PC-3 (cell line): ENCODE results near the gene DNAJB9.

Experiments used
- CTCF ChIP-seq: fragments of 300-600 bp; sonication (generic); conservative IDR thresholded peaks from 2 replicates; pipeline ENCODE4 v1.5.1; 2017; ENCODE audit warnings: antibody characterized with exemption, low read depth, mild to moderate bottlenecking, low read length
- EZH2 ChIP-seq: fragments of 300-600 bp; sonication (generic); IDR thresholded peaks from one replicate; pipeline ENCODE4 v1.6.1; 2017; ENCODE audit warnings: antibody characterized with exemption, mild to moderate bottlenecking, low read length; ENCODE audit not compliant: unreplicated experiment

- TF ChIP-seq CTCF (no peak), EZH2 (no peak)
These were observed 36.0 kb downstream of the DNAJB9 start for GRCh38 chr7:108605559-108606201.
